Thyroid gland (tissue), 4 donors: ENCODE results near the gene ANGEL2. TPM values are rescaled to one million over a fixed set of nuclear protein-coding genes. Genes with fewer than 3 reads are reported as not detected.

Experiments
- DNase-seq, 2 donors: peaks; one replicate each; pipeline ENCODE4 v3.0.0-alpha.2; 2019
- H3K27ac ChIP-seq, 3 donors: fragments of 200-600 bp; sonication (generic); 1 replicate in 2 of 3; 2 replicates in 1 of 3; pipeline ENCODE4 v1.5.1; 2016 to 2019; ENCODE audit warnings: mild to moderate bottlenecking in 1 of 3, moderate library complexity in 1 of 3
- H3K27me3 ChIP-seq: fragments of 200-600 bp; sonication (generic); one replicate; pipeline ENCODE4 v1.5.1; 2019
- H3K36me3 ChIP-seq, 2 donors: fragments of 200-600 bp; sonication (generic); one replicate each; pipeline ENCODE4 v1.5.1; 2016 to 2019
- H3K4me1 ChIP-seq, 2 donors: fragments of 200-600 bp; sonication (generic); one replicate each; pipeline ENCODE4 v1.5.1; 2017 to 2019
- H3K4me3 ChIP-seq, 3 donors: fragments of 200-600 bp; sonication (generic); replicated peaks in 1 of 3; 1 replicate in 2 of 3; 2 replicates in 1 of 3; pipeline ENCODE4 v1.5.1; 2016; ENCODE audit warnings: mild to moderate bottlenecking in 1 of 3
- H3K9me3 ChIP-seq: fragments of 200-600 bp; sonication (generic); one replicate; pipeline ENCODE4 v1.5.1; 2017
- CTCF ChIP-seq, 6 experiments: fragments of 200-600 bp in 3 of 6; fragments of 450-650 bp in 3 of 6; sonication (generic) in 3 of 6; IDR thresholded peaks; one replicate each; pipeline ENCODE4 v1.5.1; 2016 to 2019; ENCODE audit warnings: antibody characterized with exemption in 6 of 6, mild to moderate bottlenecking in 2 of 6, inconsistent platforms in 1 of 6, moderate library complexity in 1 of 6
- POLR2A ChIP-seq, 2 donors: fragments of 450-650 bp; IDR thresholded peaks; one replicate each; pipeline ENCODE4 v1.6.1; 2017; ENCODE audit warnings: antibody characterized with exemption in 2 of 2, mild to moderate bottlenecking in 2 of 2, moderate library complexity in 1 of 2
- WGBS, 2 donors: methylation state at CpG; one replicate each; pipeline ENCODE4 v1.1.5; 2017; 5-methylcytosine and 5-hydroxymethylcytosine counted together
- intact Hi-C: fragments of 100-400 bp; cut with DNase I; formaldehyde crosslinking; loops from one replicate; pipeline ENCODE4 v1.15.1; 2023
- total RNA-seq, 4 donors: library from RNA; depleted of rRNA; stranded (reverse); fragments of >200 nt; gene quantifications; one replicate each; pipeline ENCODE4 v1.2.3, GENCODE V29; 2016

The ANGEL2 gene
- total RNA-seq, 4 donors from 2014 or later, result 46.7 to 77.8 (median 65.7) TPM

- no peak for DNase-seq
- Histone ChIP-seq H3K27ac (no peak overlapping the region), H3K27me3 (no peaks in the 10 kb centered on the region), H3K36me3 (no peaks in the 10 kb centered on the region), H3K4me1 (peaks cover under 1 to 3% of the 10 kb centered on the region in 2 donors), H3K9me3 (no peaks in the 10 kb centered on the region), H3K4me3 (no peak overlapping the region)
- no peak for TF ChIP-seq CTCF (IDR thresholded peaks at IDR 0.05)
- TF ChIP-seq POLR2A (IDR thresholded peaks at IDR 0.05), result no peak
- 85 to 89% methylated on average over 3 of the region's 3 CpGs for WGBS, 2 donors
- intact Hi-C loops, result no loop called here
These were observed 40.1 kb upstream of the ANGEL2 start for GRCh38 chr1:213055767-213056166.

- H3K27ac ChIP-seq, result no peak overlapping the region
- no peak overlapping the region for H3K4me3 ChIP-seq
- TF ChIP-seq POLR2A (IDR thresholded peaks at IDR 0.05), result no peak
- no peak for DNase-seq
- intact Hi-C loops, result no loop called here
- no peaks in the 10 kb centered on the region for H3K36me3 ChIP-seq
- no peaks in the 10 kb centered on the region for H3K27me3 ChIP-seq
- no peaks in the 10 kb centered on the region for H3K9me3 ChIP-seq
- H3K4me1 ChIP-seq, result peaks cover 3 to 4% of the 10 kb centered on the region in 2 donors
These were observed 39.3 kb upstream of the ANGEL2 start for GRCh38 chr1:213054733-213055591.

GRCh38 chr1:213054142-213054541, 38.5 kb upstream of the ANGEL2 start:
- Histone ChIP-seq H3K36me3 (no peaks in the 10 kb centered on the region), H3K27me3 (no peaks in the 10 kb centered on the region), H3K9me3 (no peaks in the 10 kb centered on the region), H3K27ac (no peak overlapping the region), H3K4me3 (no peak overlapping the region), H3K4me1 (peaks cover 3 to 4% of the 10 kb centered on the region in 2 donors)
- 91% methylated on average over 2 of the region's 2 CpGs for WGBS, 2 donors
- TF ChIP-seq CTCF (IDR thresholded peaks at IDR 0.05) (no peak), POLR2A (IDR thresholded peaks at IDR 0.05) (no peak)
- intact Hi-C loops, result no loop called here
- DNase-seq, result no peak

GRCh38 chr1:213053455-213053854, 37.8 kb upstream of the ANGEL2 start:
- Histone ChIP-seq H3K27ac (no peak overlapping the region), H3K27me3 (no peaks in the 10 kb centered on the region), H3K4me3 (no peak overlapping the region), H3K36me3 (no peaks in the 10 kb centered on the region), H3K9me3 (no peaks in the 10 kb centered on the region), H3K4me1 (peaks cover 3 to 4% of the 10 kb centered on the region in 2 donors)
- no peak for TF ChIP-seq POLR2A (IDR thresholded peaks at IDR 0.05)
- no peak for TF ChIP-seq CTCF (IDR thresholded peaks at IDR 0.05)
- DNase-seq, result no peak
- intact Hi-C loops, result no loop called here

GRCh38 chr1:213051881-213052202, 36.2 kb upstream of the ANGEL2 start:
- H3K4me3 ChIP-seq, result peak overlapping the region in 2 of 3 donors; percentile 79 to 97
- no peak for DNase-seq
- H3K27me3 ChIP-seq, result no peaks in the 10 kb centered on the region
- intact Hi-C loops, result no loop called here
- no peaks in the 10 kb centered on the region for H3K9me3 ChIP-seq
- TF ChIP-seq POLR2A (IDR thresholded peaks at IDR 0.05), result no peak
- no peak for TF ChIP-seq CTCF (IDR thresholded peaks at IDR 0.05)
- H3K27ac ChIP-seq, result no peak overlapping the region
- 59 to 61% methylated on average over 2 of the region's 2 CpGs for WGBS, 2 donors
- H3K4me1 ChIP-seq, result peaks cover 3 to 4% of the 10 kb centered on the region in 2 donors
- no peaks in the 10 kb centered on the region for H3K36me3 ChIP-seq
